IPS DF 6.9 (cell line): ENCODE data around the gene CSNK2B.

Experiments used
- DNase-seq: peaks from one replicate; pipeline ENCODE4 v3.0.0-alpha.2; 2013; ENCODE audit warnings: low read depth, low spot score
- H3K27ac ChIP-seq: one replicate; pipeline ENCODE4 v1.5.1; 2013; ENCODE audit warnings: low read length, control low read depth
- H3K27me3 ChIP-seq: 2 replicates; pipeline ENCODE4 v1.6.1; 2013; ENCODE audit warnings: mild to moderate bottlenecking, low read length; ENCODE audit not compliant: control insufficient read depth, insufficient read depth
- H3K36me3 ChIP-seq: 2 replicates; pipeline ENCODE4 v1.6.1; 2013; ENCODE audit warnings: low read length; ENCODE audit not compliant: control insufficient read depth, insufficient read depth
- H3K4me1 ChIP-seq: 2 replicates; pipeline ENCODE4 v1.6.1; 2013; ENCODE audit warnings: low read length; ENCODE audit not compliant: control insufficient read depth, insufficient read depth
- H3K4me3 ChIP-seq: 2 replicates; pipeline ENCODE4 v1.5.1; 2013; ENCODE audit warnings: mild to moderate bottlenecking, low read length
- H3K9me3 ChIP-seq: 2 replicates; pipeline ENCODE4 v1.6.1; 2013; ENCODE audit warnings: low read length, inconsistent platforms; ENCODE audit not compliant: control insufficient read depth, insufficient read depth
- WGBS: extraction: QIAGEN DNeasy Blood & Tissue Kit; methylation state at CpG from one replicate; pipeline ENCODE4 v1.1.7; 2013; ENCODE audit warnings: mixed read lengths, missing lambda C conversion rate; ENCODE audit not compliant: insufficient read length, insufficient coverage; 5-methylcytosine and 5-hydroxymethylcytosine counted together

CSNK2B gene

DNA sequence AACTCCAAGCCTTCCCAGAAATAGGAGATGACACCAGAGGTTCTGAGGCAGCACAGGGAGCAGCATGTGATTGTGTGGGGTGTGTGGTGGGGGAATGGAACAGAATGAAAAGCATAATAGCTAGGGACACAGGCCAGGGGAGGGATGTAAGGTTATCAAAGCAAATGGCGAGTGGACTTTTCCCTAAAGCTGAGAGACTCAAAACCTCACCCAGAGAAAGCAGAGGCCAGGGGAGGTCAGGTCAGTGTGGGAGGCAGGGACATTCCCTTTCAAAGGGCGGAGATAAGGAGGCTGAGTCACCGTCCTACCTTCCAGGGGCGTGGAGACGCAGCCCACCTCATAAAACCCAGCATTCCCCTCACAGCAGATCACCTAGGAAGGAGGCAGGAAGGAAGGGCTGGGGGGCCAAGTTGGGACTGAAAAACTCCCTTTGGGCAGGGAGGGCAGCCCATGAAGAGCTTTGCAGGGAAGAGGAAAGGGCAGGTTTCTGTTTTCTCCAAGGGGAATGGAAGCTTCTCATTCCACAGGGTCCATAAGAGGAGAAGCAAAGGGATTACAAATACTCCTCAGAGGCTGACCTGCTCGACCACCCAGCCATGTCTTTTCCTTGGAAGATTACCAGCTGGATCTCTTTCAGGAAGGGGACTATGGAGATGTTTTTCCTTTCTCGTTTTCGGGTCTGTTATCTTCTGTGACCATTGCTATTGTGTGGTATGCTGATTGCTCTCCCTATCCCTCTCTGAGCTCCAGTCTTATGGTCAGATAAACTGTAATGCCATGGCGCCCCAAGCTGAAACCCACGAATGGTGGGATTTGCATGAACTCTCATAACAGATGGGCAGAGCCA is 24.6 kb downstream of the CSNK2B start:
- DNase-seq: no peak
- no peaks in the 10 kb centered on the region for H3K4me1 ChIP-seq
- H3K27ac ChIP-seq: no peak overlapping the region
- H3K27me3 ChIP-seq: no peaks in the 10 kb centered on the region
- WGBS: no CpG with 5 or more reads among the region's 10 CpGs
- H3K9me3 ChIP-seq: no peaks in the 10 kb centered on the region
- no peak overlapping the region for H3K4me3 ChIP-seq
- H3K36me3 ChIP-seq: peaks cover 13% of the 10 kb centered on the region

DNA sequence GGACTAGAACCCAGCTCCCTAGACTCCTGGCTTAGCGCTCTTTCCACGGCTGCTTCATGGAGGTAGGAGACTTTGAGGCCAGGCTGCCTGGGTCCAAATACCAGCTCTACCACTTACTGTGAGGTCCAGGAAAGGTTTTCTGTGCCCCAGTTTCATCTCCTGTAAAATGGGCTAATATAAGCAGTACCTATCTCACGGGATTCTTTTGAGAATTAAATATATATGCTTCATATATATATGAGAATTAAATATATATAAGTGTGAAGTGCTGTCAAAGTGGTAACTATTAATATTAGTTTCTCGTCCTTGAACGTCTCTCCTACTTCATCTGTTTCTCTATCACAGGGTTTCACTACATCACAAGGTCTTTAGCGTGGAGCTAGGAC is 25.2 kb downstream of the CSNK2B start:
- peaks cover 13% of the 10 kb centered on the region for H3K36me3 ChIP-seq
- H3K9me3 ChIP-seq: no peaks in the 10 kb centered on the region
- no peak overlapping the region for H3K4me3 ChIP-seq
- H3K27me3 ChIP-seq: no peaks in the 10 kb centered on the region
- no peak for DNase-seq
- WGBS: no CpG with 5 or more reads among the region's 6 CpGs
- no peak overlapping the region for H3K27ac ChIP-seq
- H3K4me1 ChIP-seq: no peaks in the 10 kb centered on the region

- Histone ChIP-seq H3K27me3 (no peaks in the 10 kb centered on the region), H3K9me3 (no peaks in the 10 kb centered on the region), H3K36me3 (peaks cover 13% of the 10 kb centered on the region), H3K27ac (no peak overlapping the region), H3K4me3 (no peak overlapping the region), H3K4me1 (no peaks in the 10 kb centered on the region)
- WGBS: no CpG with 5 or more reads among the region's 12 CpGs
- no peak for DNase-seq
Observed at GRCh38 chr6:31691564-31692108, 25.8 kb downstream of the CSNK2B start.

DNA sequence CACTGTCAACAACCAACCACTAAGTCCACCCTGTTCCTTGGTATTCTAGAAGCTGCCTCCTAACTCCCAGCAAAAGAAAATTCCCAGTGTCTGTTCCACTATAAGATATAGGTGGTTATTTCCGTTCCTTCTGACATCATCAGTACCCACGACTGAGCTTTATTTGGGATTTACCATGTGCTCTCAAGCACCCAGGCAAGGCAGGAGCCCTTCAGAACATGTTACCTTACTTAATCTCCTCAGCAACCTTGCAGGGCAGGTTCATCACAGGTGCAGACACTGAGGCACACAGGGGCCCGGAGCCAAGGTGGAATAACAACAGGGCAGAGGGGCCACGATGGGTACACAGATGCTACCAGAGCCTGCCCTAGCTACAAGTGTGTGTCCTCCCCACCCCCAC is 26.5 kb downstream of the CSNK2B start:
- H3K27me3 ChIP-seq: no peaks in the 10 kb centered on the region
- H3K4me3 ChIP-seq: no peak overlapping the region
- DNase-seq: no peak
- no peaks in the 10 kb centered on the region for H3K9me3 ChIP-seq
- peaks cover 11% of the 10 kb centered on the region for H3K36me3 ChIP-seq
- no peak overlapping the region for H3K27ac ChIP-seq
- WGBS: no CpG with 5 or more reads among the region's 4 CpGs
- H3K4me1 ChIP-seq: no peaks in the 10 kb centered on the region

DNA sequence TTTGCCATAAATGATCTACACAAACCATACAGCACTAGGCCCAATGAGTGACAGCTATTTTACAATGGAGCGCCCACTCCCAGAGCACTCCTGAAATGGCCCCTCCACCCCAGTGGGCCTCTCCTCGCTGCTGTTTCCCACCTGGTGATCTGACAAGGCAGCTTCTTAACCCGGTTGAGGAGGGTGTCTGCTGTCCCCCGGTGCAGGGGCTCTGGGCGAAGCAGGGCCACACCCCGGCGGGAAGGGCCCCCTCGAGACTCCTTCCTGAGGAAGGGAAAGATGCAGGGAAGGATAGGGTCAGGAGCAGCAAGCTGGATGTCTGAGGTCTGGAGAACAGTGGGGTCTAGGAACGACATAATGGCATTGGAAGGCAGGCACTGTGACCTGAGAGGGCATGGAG is 27.0 kb downstream of the CSNK2B start:
- H3K27me3 ChIP-seq: no peaks in the 10 kb centered on the region
- no peak for DNase-seq
- no CpG with 5 or more reads among the region's 9 CpGs for WGBS
- no peak overlapping the region for H3K4me3 ChIP-seq
- peaks cover 9% of the 10 kb centered on the region for H3K36me3 ChIP-seq
- no peaks in the 10 kb centered on the region for H3K9me3 ChIP-seq
- no peak overlapping the region for H3K27ac ChIP-seq
- no peaks in the 10 kb centered on the region for H3K4me1 ChIP-seq

- Histone ChIP-seq H3K4me1 (no peaks in the 10 kb centered on the region), H3K27ac (no peak overlapping the region), H3K9me3 (no peaks in the 10 kb centered on the region), H3K36me3 (peaks cover 6% of the 10 kb centered on the region; the same call in 1 of the 2 replicates), H3K4me3 (no peak overlapping the region), H3K27me3 (no peaks in the 10 kb centered on the region)
- no peak for DNase-seq
- WGBS: no CpG with 5 or more reads among the region's 6 CpGs
Observed at GRCh38 chr6:31693535-31693934, 27.7 kb downstream of the CSNK2B start.

GRCh38 chr6:31697555-31697954 is 31.7 kb downstream of the CSNK2B start:
- Histone ChIP-seq H3K36me3 (peaks cover 2% of the 10 kb centered on the region; the same call in 1 of the 2 replicates), H3K9me3 (no peaks in the 10 kb centered on the region), H3K4me3 (no peak overlapping the region), H3K27ac (no peak overlapping the region), H3K27me3 (no peaks in the 10 kb centered on the region), H3K4me1 (peaks cover 6% of the 10 kb centered on the region)
- WGBS: no CpG with 5 or more reads among the region's 3 CpGs
- DNase-seq: no peak

- Histone ChIP-seq H3K27ac (no peak overlapping the region), H3K27me3 (no peaks in the 10 kb centered on the region), H3K9me3 (no peaks in the 10 kb centered on the region), H3K4me1 (peaks cover 6% of the 10 kb centered on the region), H3K4me3 (no peak overlapping the region), H3K36me3 (peaks cover 2% of the 10 kb centered on the region; the same call in 1 of the 2 replicates)
- no peak for DNase-seq
- no CpG with 5 or more reads among the region's 5 CpGs for WGBS
Observed at GRCh38 chr6:31700740-31701401, 35.0 kb downstream of the CSNK2B start.

- H3K4me1 ChIP-seq: peaks cover 6% of the 10 kb centered on the region
- no peak for DNase-seq
Observed at GRCh38 chr6:31701666-31702404, 36.0 kb downstream of the CSNK2B start.

GRCh38 chr6:31702405-31702818 is 36.5 kb downstream of the CSNK2B start:
- DNase-seq: no peak
- Histone ChIP-seq H3K27me3 (no peaks in the 10 kb centered on the region), H3K9me3 (no peaks in the 10 kb centered on the region), H3K4me1 (peaks cover 6% of the 10 kb centered on the region), H3K27ac (no peak overlapping the region), H3K4me3 (peak overlapping the region; percentile 80; the same call in 1 of the 2 replicates), H3K36me3 (peaks cover 2% of the 10 kb centered on the region; the same call in 1 of the 2 replicates)
- no CpG with 5 or more reads among the region's 10 CpGs for WGBS

More at GRCh38 chr6:31701666-31702404, 36.0 kb downstream of the CSNK2B start:
- Histone ChIP-seq H3K36me3 (peaks cover 2% of the 10 kb centered on the region; the same call in 1 of the 2 replicates), H3K27me3 (no peaks in the 10 kb centered on the region), H3K4me3 (peak overlapping the region; percentile 80; the same call in 1 of the 2 replicates), H3K9me3 (no peaks in the 10 kb centered on the region), H3K27ac (no peak overlapping the region)
- no CpG with 5 or more reads among the region's 7 CpGs for WGBS
